GM18951 (cell line): ENCODE data around the gene CRYBG2.

ENCODE experiments used
- POLR2A ChIP-seq: IDR thresholded peaks from 4 replicates; pipeline ENCODE4 v1.6.1; 2011; ENCODE audit warnings: mild to moderate bottlenecking; ENCODE audit not compliant: insufficient read length, insufficient read depth; ENCODE audit errors: extremely low read depth
- in situ Hi-C: fragments of 300-500 bp; cut with MboI; formaldehyde crosslinking; loops from one replicate; pipeline ENCODE4 v1.12.0; 2022; ENCODE audit warnings: low sequenced_read_pairs, mixed read lengths, inconsistent platforms; ENCODE audit not compliant: unreplicated experiment

CRYBG2 gene

GRCh38 chr1:26362331-26362730, 8.4 kb upstream of the CRYBG2 start:
- TF ChIP-seq POLR2A: no peak
- in situ Hi-C loops: no loop called here

GRCh38 chr1:26361605-26362122, 7.7 kb upstream of the CRYBG2 start:
- no peak for TF ChIP-seq POLR2A
- in situ Hi-C loops: no loop called here

- in situ Hi-C loops: no loop called here
- no peak for TF ChIP-seq POLR2A
Measured at GRCh38 chr1:26360807-26361604, 7.1 kb upstream of the CRYBG2 start.

GRCh38 chr1:26359981-26360806, 6.3 kb upstream of the CRYBG2 start:
- in situ Hi-C loops: no loop called here
- no peak for TF ChIP-seq POLR2A

GRCh38 chr1:26358411-26359384, 4.8 kb upstream of the CRYBG2 start:
- in situ Hi-C loops: no loop called here
- no peak for TF ChIP-seq POLR2A

GRCh38 chr1:26357121-26357602, 3.2 kb upstream of the CRYBG2 start:
- in situ Hi-C loops: no loop called here
- TF ChIP-seq POLR2A: no peak

GRCh38 chr1:26356106-26356505, 2.2 kb upstream of the CRYBG2 start:
- no peak for TF ChIP-seq POLR2A
- in situ Hi-C loops: no loop called here

GRCh38 chr1:26354972-26355371, 1.0 kb upstream of the CRYBG2 start:
- in situ Hi-C loops: no loop called here
- no peak for TF ChIP-seq POLR2A

- in situ Hi-C loops: no loop called here
- TF ChIP-seq POLR2A: no peak
Measured at GRCh38 chr1:26353210-26353859, 595 bp downstream of the CRYBG2 start.

- TF ChIP-seq POLR2A: no peak
- in situ Hi-C loops: no loop called here
Measured at GRCh38 chr1:26352338-26352679, 1.6 kb downstream of the CRYBG2 start.

GRCh38 chr1:26351590-26352337, 2.2 kb downstream of the CRYBG2 start:
- no peak for TF ChIP-seq POLR2A
- in situ Hi-C loops: no loop called here
